Measurements from ENCODE around the gene UBE2S.

Gene UBE2S

DNA sequence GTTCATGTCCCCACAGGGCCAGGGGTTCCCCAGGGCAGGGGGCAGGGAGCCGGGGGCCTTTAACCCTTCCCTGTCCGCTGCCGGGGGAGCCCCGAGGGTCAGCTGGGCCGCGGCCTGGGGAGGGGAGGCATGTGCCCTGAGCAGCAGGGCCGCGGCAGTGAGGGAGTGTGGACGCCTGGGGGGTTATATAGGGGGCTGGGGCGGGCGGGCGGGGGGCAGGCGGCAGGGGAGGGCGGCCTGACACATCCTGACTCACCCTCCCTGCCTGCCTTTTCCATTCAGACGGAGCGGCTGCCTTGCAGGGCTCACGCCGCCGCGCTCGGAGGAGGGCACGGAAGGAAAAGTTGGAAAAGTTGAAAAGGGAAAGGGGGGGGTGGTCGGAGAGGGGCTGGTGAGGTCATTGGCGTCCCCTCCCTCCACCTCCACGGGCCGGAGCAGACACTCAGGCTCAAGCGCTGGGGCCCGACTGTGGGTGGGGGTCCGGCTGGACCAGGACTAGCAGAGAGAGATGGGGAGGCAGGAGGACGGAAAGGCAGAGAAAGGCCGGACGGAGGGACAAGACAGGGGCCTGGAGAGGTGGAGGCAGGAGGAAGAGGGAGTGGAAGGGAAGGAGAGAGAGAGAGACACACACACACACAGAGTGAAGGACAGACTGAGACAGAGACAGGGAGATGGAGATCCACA is 37.1 kb downstream of the UBE2S start, which contains the start of gene IL11:
Gene IL11 (minus strand): TSS at position 159 of the 684 bp plus-strand sequence. CDS start 153 bp downstream, at position 6.
- peak within 1 kb of the TSS; percentile 40 for H3K4me3 ChIP-seq (ENCODE audit: low read length)
- TF ChIP-seq CTCF (conservative IDR thresholded peaks at IDR 0.05; ENCODE audit: low read depth, low read length): no peak
- DNase-seq (ENCODE audit: low read depth): no peak

GRCh38 chr19:55369653-55370304 is 37.8 kb downstream of the UBE2S start:
- no peak for TF ChIP-seq CTCF (conservative IDR thresholded peaks at IDR 0.05; ENCODE audit: low read depth, low read length)
- H3K4me3 ChIP-seq (ENCODE audit: low read length): peak overlapping the region; percentile 40
- no peak for DNase-seq (ENCODE audit: low read depth)

- no peak for DNase-seq (ENCODE audit: low read depth)
- TF ChIP-seq CTCF (conservative IDR thresholded peaks at IDR 0.05; ENCODE audit: low read depth, low read length): no peak
- H3K4me3 ChIP-seq (ENCODE audit: low read length): peak overlapping the region; percentile 33
Observed at GRCh38 chr19:55368701-55369563, 38.7 kb downstream of the UBE2S start.

GRCh38 chr19:55368106-55368505 is 39.5 kb downstream of the UBE2S start:
- no peak overlapping the region for H3K4me3 ChIP-seq (ENCODE audit: low read length)
- no peak for DNase-seq (ENCODE audit: low read depth)
- TF ChIP-seq CTCF (conservative IDR thresholded peaks at IDR 0.05; ENCODE audit: low read depth, low read length): no peak

DNA sequence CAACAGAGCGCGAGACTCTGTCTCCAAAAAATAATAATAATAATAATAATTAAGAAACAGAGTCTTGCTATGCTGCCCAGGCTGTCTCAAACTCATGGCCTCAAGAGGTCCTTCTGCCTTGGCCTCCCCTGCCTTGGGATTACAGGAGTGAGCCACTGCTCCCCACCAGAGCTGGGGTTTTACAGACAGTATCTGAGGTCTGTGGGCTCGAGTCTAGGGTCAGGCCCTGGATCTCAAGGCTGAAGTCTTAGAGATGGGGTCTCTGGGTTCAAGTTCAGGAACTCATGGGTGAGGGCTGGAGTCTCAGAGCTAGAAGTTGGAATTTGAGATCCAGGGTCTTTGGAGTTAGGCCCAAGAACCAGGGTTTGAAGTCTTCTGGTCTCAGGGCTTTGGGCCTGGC is 40.8 kb downstream of the UBE2S start:
- no peak overlapping the region for H3K4me3 ChIP-seq (ENCODE audit: low read length)
- TF ChIP-seq CTCF (conservative IDR thresholded peaks at IDR 0.05; ENCODE audit: low read depth, low read length): no peak
- no peak for DNase-seq (ENCODE audit: low read depth)

DNA sequence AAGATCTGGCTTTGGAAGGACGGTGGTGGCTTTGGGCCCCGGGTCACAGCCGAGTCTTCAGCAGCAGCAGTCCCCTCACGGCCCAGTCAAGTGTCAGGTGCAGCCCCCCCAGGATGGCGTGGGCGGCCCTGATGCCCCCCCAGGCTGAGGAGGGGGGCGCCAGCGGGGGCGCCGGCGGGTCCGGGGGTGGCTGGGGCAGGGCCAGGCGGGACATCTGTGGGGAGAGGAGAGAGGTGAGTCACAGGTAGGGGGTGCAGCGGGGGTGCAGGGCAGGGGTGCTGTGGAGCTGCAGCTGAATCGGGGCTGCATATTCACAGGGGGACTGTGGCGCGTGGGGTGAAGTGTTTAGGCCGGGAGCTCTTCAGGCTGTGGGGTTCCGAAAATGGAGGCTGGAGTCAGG is 41.6 kb downstream of the UBE2S start:
- DNase-seq (ENCODE audit: low read depth): no peak
- no peak overlapping the region for H3K4me3 ChIP-seq (ENCODE audit: low read length)
- TF ChIP-seq CTCF (conservative IDR thresholded peaks at IDR 0.05; ENCODE audit: low read depth, low read length): no peak
